Measurements from ENCODE around the gene HPCA. TPM values are rescaled to one million over a fixed set of nuclear protein-coding genes. Genes with fewer than 3 reads are reported as not detected.

Gene HPCA
- total RNA-seq, 1 experiment from 2014 or later = 1.2 TPM

GRCh38 chr1:32878637-32879041, 7.7 kb upstream of the HPCA start:
- Histone ChIP-seq H3K79me1 (ENCODE audit: insufficient read depth, low read depth, low read length, poor library complexity, severe bottlenecking) (no peaks in the 10 kb centered on the region), H2BK12ac (ENCODE audit: insufficient read length, low read depth, low read length) (no peak overlapping the region), H4K20me1 (ENCODE audit: control insufficient read depth, insufficient read depth, insufficient read length) (no peaks in the 10 kb centered on the region), H2BK15ac (ENCODE audit: low read depth, low read length) (no peak overlapping the region), H3K4me2 (ENCODE audit: insufficient read depth, insufficient read length, low read length) (no peak overlapping the region), H3K56ac (ENCODE audit: insufficient read length, low read depth, low read length) (no peak overlapping the region), H3K4ac (ENCODE audit: low read depth, low read length) (no peak overlapping the region), H3T11ph (ENCODE audit: low read length) (no peak overlapping the region), H4K8ac (replicated peaks; ENCODE audit: insufficient read length, low read depth, low read length) (no peak overlapping the region), H3K27me3 (ENCODE audit: insufficient read depth, low read length) (no peaks in the 10 kb centered on the region; the same call in 1 of the 2 replicates), H2AK5ac (ENCODE audit: insufficient read length, low read length) (no peak overlapping the region), H2BK20ac (ENCODE audit: low read depth, low read length, poor library complexity, severe bottlenecking) (no peak overlapping the region), H4K91ac (ENCODE audit: insufficient read length, low read depth, low read length) (no peak overlapping the region), H3K23me2 (ENCODE audit: insufficient read length, low read depth, low read length, poor library complexity, severe bottlenecking) (no peaks in the 10 kb centered on the region), H3K27ac (ENCODE audit: insufficient read length, low read depth, low read length) (no peak overlapping the region), H3K9ac (ENCODE audit: extremely low read depth, insufficient read length, low read length) (no peak overlapping the region), H2AFZ (ENCODE audit: low read length) (no peak overlapping the region), H2BK120ac (ENCODE audit: low read depth, low read length, poor library complexity, severe bottlenecking) (no peak overlapping the region), H2BK5ac (ENCODE audit: insufficient read length, low read length) (no peak overlapping the region), H3K9me3 (ENCODE audit: control insufficient read depth, low read depth, low read length) (no peaks in the 10 kb centered on the region), H3K4me1 (ENCODE audit: insufficient read depth, low read length) (peaks cover 3% of the 10 kb centered on the region; the same call in 1 of the 2 replicates), H3K14ac (ENCODE audit: insufficient read depth, low read length) (no peak overlapping the region), H4K5ac (ENCODE audit: insufficient read length, low read depth, low read length) (no peak overlapping the region), H3K79me2 (ENCODE audit: insufficient read depth, low read length) (no peaks in the 10 kb centered on the region), H3K18ac (ENCODE audit: insufficient read length, low read depth, low read length) (no peak overlapping the region), H3K23ac (ENCODE audit: insufficient read length, low read depth, low read length) (no peak overlapping the region)
- DNase-seq = no peak
- peaks cover 14% of the 10 kb centered on the region for H3K27me3 Mint-ChIP-seq (ENCODE audit: low read depth)
- H3K27ac Mint-ChIP-seq = no peak overlapping the region
- no peaks in the 10 kb centered on the region for H3K36me3 Mint-ChIP-seq (ENCODE audit: insufficient read depth in 1 of 3, low read depth in 3 of 3)
- no peaks in the 10 kb centered on the region for H3K9me3 Mint-ChIP-seq
- H3K4me3 Mint-ChIP-seq = no peak overlapping the region
- H3K4me1 Mint-ChIP-seq = peaks cover 27 to 55% of the 10 kb centered on the region in 2 experiments
- TF ChIP-seq CTCF (conservative IDR thresholded peaks at IDR 0.05) = no peak
- WGBS (ENCODE audit: extremely low coverage, insufficient read length, low lambda C conversion rate) = no CpG with 5 or more reads among the region's 5 CpGs
